GM18498 (cell line): ENCODE data around the gene CCDC34.

Source experiments
- ATAC-seq: cut with Tn5 transposase; IDR thresholded peaks from one replicate; pipeline ENCODE4 v1.9.1; 2021; ENCODE audit warnings: mild to moderate bottlenecking, moderate library complexity; ENCODE audit not compliant: unreplicated experiment

Gene CCDC34, protein sequence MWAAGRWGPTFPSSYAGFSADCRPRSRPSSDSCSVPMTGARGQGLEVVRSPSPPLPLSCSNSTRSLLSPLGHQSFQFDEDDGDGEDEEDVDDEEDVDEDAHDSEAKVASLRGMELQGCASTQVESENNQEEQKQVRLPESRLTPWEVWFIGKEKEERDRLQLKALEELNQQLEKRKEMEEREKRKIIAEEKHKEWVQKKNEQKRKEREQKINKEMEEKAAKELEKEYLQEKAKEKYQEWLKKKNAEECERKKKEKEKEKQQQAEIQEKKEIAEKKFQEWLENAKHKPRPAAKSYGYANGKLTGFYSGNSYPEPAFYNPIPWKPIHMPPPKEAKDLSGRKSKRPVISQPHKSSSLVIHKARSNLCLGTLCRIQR

DNA sequence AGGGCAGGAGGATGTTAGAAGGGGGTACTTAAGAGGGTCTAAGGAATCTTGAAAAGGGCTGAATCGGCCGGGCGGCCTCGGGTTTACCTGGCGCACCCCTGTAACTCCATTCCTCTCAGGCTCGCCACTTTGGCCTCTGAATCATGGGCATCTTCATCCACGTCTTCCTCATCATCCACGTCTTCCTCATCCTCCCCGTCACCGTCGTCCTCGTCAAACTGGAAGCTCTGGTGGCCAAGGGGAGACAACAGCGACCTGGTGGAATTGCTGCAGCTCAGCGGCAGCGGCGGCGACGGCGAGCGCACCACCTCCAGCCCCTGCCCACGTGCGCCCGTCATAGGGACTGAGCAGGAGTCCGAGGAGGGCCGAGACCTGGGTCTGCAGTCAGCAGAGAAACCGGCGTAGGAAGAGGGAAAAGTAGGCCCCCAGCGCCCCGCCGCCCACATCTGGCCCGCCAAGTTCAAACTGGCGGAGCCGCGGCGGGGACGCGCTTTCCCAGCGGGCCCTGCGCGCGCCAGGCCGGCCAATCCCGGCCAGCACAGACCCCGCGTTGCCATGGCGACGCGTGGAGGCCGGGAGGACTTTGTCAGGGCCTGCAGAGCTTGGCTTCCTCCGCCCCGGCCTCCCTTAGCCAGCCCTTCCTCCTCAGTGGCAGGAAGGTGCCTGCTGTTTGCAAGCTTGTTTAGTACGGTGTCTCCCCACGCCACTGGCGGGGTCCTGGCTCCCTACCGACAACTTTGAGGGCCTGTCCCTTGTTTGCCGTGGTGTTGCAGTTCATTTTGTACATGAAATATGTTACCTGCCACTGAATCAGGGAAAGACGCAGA is at the start of gene CCDC34:
Gene CCDC34 (minus strand): TSS at position 467 of the 827 bp plus-strand sequence. CDS start 21 bp downstream, at position 446.
- ATAC-seq, result peak; percentile 100

- no peak for ATAC-seq
These were observed 49.2 kb upstream of the CCDC34 start for GRCh38 chr11:27412192-27412691.

- ATAC-seq, result no peak
These were observed 48.3 kb upstream of the CCDC34 start for GRCh38 chr11:27411328-27411727.

- no peak for ATAC-seq
These were observed 47.3 kb upstream of the CCDC34 start for GRCh38 chr11:27410272-27410671.

DNA sequence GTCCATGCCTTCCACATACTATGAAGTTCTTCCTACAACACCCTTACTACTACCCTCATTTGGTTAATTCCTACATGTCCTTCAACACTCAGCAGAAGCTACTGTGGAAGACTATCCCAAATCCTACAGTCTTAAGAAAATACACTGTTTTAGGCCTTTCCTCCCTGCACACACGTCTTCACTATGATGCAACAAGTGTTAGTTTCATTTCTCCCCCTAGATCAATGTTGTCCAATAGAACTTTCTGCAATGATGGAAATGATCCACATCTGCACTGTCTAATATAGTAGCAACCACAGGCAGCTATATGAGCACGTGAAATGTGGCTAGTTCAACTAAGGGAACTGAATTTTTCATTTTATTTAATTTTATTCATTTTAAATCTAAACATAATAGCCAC is 46.7 kb upstream of the CCDC34 start:
- ATAC-seq, result no peak

GRCh38 chr11:27409049-27409448 is 46.0 kb upstream of the CCDC34 start:
- ATAC-seq, result no peak

DNA sequence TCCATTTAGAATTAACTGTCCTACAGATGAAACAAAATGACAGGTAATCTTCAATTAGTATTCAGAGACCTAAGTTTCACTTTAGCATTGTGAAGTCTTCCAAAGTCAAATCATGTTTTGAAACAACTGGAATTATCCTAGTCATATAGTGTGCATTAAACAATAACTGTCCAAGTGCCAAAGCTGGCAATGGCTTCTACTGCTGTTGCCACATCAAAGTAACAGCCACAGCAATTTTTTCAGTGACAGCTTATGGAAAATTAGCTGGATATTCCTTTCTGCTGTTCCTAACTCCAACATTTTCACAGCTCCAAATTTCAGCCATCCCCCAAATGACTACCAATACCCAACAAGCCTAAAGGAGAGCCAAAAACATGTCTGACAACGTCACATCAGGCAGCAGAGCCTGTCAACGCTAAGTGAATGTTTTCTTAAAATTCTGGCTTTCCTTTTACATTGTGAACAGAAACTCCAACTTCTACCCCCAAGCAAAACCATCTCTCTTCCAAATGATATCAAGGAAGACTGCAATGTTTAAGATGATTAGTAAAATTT is 45.3 kb upstream of the CCDC34 start:
- no peak for ATAC-seq

GRCh38 chr11:27406498-27407354 is 43.7 kb upstream of the CCDC34 start:
- ATAC-seq, result no peak

DNA sequence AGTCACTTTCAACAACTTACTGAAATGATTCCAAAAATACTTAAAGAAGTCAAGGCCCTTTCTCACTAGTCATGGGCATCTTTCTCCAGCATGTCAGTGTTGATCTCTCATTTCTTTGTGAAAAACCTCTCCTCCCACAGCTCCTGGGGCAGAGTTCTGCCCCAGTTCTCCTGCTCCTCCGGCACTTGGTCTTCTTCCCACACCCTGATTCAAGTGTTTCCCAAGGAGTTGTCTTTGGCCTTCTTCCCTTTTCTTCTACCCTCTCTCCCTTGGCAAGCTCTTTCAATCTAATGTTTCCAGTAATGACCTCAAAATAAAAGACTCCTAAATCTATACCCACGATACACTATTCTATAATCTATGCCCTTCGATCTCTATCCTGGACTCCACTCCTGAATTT is 42.1 kb upstream of the CCDC34 start:
- no peak for ATAC-seq

DNA sequence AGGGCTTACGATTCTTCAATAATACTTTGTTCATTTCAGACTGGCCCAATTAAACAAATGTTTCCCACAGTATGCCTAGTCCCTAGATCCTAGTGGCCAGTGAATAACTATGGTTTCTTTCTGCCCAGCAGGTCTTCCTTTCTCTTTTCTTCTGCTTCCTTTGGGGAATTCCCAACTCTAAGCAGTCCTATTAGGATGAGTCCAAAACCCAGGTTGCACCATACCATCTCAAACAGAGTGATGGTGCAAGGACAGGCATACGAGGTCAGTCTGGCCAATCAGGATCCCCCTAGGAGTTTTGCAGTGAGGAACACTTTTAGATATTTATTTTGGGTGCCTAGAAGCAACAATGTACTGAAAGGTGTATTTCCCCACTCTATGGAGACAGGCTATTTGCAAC is 41.4 kb upstream of the CCDC34 start:
- ATAC-seq, result no peak

DNA sequence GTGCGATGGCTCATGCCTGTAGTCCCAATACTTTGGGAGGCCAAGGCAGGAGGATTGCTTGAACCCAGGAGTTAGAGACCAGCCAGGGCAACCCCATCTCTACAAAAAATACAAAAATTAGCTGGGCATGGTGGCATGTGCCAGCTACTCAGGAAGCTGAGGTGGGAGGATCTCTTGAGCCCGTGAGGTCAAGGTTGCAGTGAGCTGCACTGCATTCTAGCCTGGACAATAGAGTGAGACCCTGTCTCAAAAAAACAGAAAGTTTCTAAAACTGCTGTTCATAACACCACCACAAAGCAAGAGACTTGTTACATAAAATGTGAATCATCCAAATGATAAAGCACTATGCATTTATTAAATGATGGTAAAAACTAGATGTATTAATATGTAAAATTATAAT is 40.2 kb upstream of the CCDC34 start:
- no peak for ATAC-seq

DNA sequence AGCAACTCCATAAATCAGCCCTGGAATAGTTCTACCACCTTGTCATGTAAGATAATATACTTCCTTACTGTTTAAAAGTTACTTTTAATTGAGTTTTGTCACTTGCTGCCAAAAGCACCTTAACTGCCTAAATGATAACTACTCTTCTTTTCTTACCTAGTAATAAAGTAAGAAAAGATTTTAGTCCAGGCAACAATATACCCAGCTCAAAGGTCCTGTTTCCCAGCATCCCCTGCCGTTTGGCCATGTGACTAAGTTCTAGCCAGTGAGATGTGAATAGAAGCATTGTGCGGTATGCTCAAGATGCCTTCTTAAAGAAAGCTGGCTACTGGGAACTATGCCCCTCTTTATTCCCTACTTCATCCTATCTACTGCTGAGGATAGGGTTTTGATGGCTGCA is 39.4 kb upstream of the CCDC34 start:
- ATAC-seq, result no peak

DNA sequence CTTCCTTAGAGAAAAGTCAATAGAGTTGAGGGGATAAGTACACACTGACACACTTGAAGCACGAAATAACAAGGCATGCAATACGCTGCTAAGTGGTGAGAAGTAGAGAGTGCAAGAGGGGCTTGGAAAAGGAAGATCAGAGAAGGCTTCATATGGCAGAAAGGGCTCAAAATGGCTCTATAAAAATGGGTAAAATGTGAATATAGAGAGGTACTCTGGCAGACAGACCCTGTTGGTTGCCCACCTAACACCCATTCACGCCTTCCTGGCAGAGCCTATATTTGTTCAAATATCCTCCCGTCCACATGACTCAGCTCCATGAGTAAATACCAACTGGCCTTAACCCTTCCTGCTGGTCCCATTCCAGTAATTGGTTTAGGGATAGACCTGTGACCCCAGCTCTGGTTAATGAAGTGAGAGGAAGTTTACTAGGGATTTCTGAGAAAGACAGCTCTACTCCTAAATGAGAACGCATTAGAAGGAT is 38.9 kb upstream of the CCDC34 start:
- ATAC-seq, result no peak

DNA sequence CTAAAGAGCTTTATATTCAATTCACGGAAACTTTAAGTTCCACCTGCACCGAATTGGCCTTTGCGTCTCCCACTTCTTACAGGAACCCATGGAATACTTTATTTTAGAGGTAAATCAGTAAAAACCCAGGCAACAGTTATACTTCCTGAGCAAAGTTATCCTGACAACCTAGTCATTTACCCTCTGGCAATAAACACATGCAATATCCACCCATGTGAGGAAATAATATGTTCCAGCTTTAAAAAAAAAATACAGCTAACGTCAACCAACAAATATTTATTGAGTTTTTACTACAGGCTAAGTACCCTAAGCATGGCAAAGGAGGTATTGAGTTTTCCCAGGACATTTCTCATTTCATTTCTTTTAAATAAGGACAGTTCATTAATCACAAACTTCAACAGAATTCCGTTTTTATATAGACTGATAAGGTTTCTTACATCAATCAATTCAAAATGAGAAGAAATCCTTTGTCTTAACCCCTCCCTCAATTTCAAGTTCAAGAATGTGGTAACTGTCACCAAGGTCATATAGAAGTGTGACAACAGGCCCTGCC is 38.3 kb upstream of the CCDC34 start:
- ATAC-seq, result no peak

- no peak for ATAC-seq
These were observed 35.4 kb upstream of the CCDC34 start for GRCh38 chr11:27398400-27398770.

- ATAC-seq, result no peak
These were observed 34.8 kb upstream of the CCDC34 start for GRCh38 chr11:27397624-27398399.

DNA sequence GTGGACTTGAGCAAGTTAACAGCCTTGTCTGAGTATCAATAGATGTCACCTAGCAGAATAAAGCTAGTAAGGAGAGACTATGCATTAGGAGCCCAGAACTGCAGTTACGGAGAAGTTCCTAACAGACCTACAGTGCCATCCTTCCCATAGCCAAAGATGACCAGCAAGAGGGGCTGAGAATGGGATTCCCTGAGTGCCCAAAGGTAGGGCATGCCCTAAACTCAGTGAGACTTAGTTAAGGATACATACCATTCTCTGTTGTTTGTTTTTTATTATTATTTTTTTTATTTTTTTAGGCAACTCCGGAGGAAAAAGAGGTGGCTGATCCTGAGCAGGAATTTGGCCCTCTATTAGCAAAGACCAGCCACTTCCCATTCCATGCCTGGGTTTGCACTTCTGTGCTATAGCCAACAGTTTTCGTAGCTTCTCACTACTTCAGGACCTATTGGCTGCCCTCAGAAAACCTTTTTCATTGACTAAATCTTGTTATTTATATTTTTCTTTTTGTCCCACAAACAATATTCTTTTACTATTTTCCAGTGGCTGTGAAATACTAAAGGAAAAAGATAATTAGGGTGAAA is 33.3 kb upstream of the CCDC34 start:
- ATAC-seq, result no peak

GRCh38 chr11:27395556-27396258 is 32.7 kb upstream of the CCDC34 start:
- no peak for ATAC-seq
